ENCODE data around the gene AATF. TPM values are rescaled to one million over a fixed set of nuclear protein-coding genes. Genes with fewer than 3 reads are reported as not detected.

AATF gene
- total RNA-seq, 1 donor from 2014 or later = 31.3 TPM

- DNase-seq (ENCODE audit: low spot score in 2 of 2, unreplicated experiment in 2 of 2) = no peak
- Mint-ChIP-seq H3K4me3 (no peak overlapping the region), H3K4me1 (peaks cover 27% of the 10 kb centered on the region)
Measured at GRCh38 chr17:36941265-36942010, 7.3 kb upstream of the AATF start.

GRCh38 chr17:36942019-36942599 is 6.6 kb upstream of the AATF start:
- Mint-ChIP-seq H3K27ac (no peak overlapping the region), H3K4me3 (no peak overlapping the region), H3K36me3 (no peaks in the 10 kb centered on the region), H3K4me1 (peaks cover 24% of the 10 kb centered on the region), H3K27me3 (ENCODE audit: low read depth) (peaks cover 99% of the 10 kb centered on the region), H3K9me3 (no peaks in the 10 kb centered on the region)
- no peak for DNase-seq (ENCODE audit: low spot score in 2 of 2, unreplicated experiment in 2 of 2)
- no peak for TF ChIP-seq CTCF (IDR thresholded peaks at IDR 0.05; ENCODE audit: unreplicated experiment)

More at GRCh38 chr17:36941265-36942010, 7.3 kb upstream of the AATF start:
- no peak for TF ChIP-seq CTCF (IDR thresholded peaks at IDR 0.05; ENCODE audit: unreplicated experiment)
- no peaks in the 10 kb centered on the region for H3K9me3 Mint-ChIP-seq
- peaks cover 99% of the 10 kb centered on the region for H3K27me3 Mint-ChIP-seq (ENCODE audit: low read depth)
- H3K27ac Mint-ChIP-seq = no peak overlapping the region
- H3K36me3 Mint-ChIP-seq = no peaks in the 10 kb centered on the region

GRCh38 chr17:36942631-36943125 is 6.1 kb upstream of the AATF start:
- peaks cover 18% of the 10 kb centered on the region for H3K4me1 Mint-ChIP-seq
- no peaks in the 10 kb centered on the region for H3K9me3 Mint-ChIP-seq
- H3K36me3 Mint-ChIP-seq = no peaks in the 10 kb centered on the region
- TF ChIP-seq CTCF (IDR thresholded peaks at IDR 0.05; ENCODE audit: unreplicated experiment) = no peak
- peaks cover 99% of the 10 kb centered on the region for H3K27me3 Mint-ChIP-seq (ENCODE audit: low read depth)
- H3K27ac Mint-ChIP-seq = no peak overlapping the region
- DNase-seq (ENCODE audit: low spot score in 2 of 2, unreplicated experiment in 2 of 2) = no peak
- no peak overlapping the region for H3K4me3 Mint-ChIP-seq

GRCh38 chr17:36943250-36944191 is 5.2 kb upstream of the AATF start:
- no peaks in the 10 kb centered on the region for H3K36me3 Mint-ChIP-seq
- TF ChIP-seq CTCF (IDR thresholded peaks at IDR 0.05; ENCODE audit: unreplicated experiment) = no peak
- peaks cover 17% of the 10 kb centered on the region for H3K4me1 Mint-ChIP-seq
- H3K27ac Mint-ChIP-seq = no peak overlapping the region
- no peaks in the 10 kb centered on the region for H3K9me3 Mint-ChIP-seq
- H3K27me3 Mint-ChIP-seq (ENCODE audit: low read depth) = peaks cover 99% of the 10 kb centered on the region
- DNase-seq (ENCODE audit: low spot score in 2 of 2, unreplicated experiment in 2 of 2) = no peak
- no peak overlapping the region for H3K4me3 Mint-ChIP-seq

GRCh38 chr17:36944553-36944952 is 4.2 kb upstream of the AATF start:
- Mint-ChIP-seq H3K27ac (no peak overlapping the region), H3K4me1 (peaks cover 15% of the 10 kb centered on the region), H3K9me3 (no peaks in the 10 kb centered on the region), H3K27me3 (ENCODE audit: low read depth) (peaks cover 91% of the 10 kb centered on the region), H3K36me3 (no peaks in the 10 kb centered on the region), H3K4me3 (no peak overlapping the region)
- no peak for DNase-seq (ENCODE audit: low spot score in 2 of 2, unreplicated experiment in 2 of 2)
- TF ChIP-seq CTCF (IDR thresholded peaks at IDR 0.05; ENCODE audit: unreplicated experiment) = no peak

Measured in mesothelial cell of epicardium (in vitro differentiated cells).